Suprapubic skin (tissue), 4 donors: Measurements from ENCODE around the gene KIAA0319L.

ENCODE experiments used
- CTCF ChIP-seq, 2 donors: fragments of 200-600 bp in 1 of 2; fragments of 450-650 bp in 1 of 2; sonication (generic) in 1 of 2; IDR thresholded peaks; one replicate each; pipeline ENCODE4 v1.5.1; 2016 to 2019; ENCODE audit warnings: antibody characterized with exemption in 2 of 2, mild to moderate bottlenecking in 1 of 2, moderate library complexity in 1 of 2
- EP300 ChIP-seq: sonication (generic); formaldehyde crosslinking; IDR thresholded peaks from one replicate; pipeline ENCODE4 v1.6.1; 2017; ENCODE audit warnings: antibody characterized with exemption
- POLR2A ChIP-seq, 2 donors: fragments of 450-650 bp; IDR thresholded peaks; one replicate each; pipeline ENCODE4 v1.6.1; 2017; ENCODE audit warnings: antibody characterized with exemption in 2 of 2, mild to moderate bottlenecking in 2 of 2, moderate library complexity in 2 of 2
- POLR2AphosphoS5 ChIP-seq, 3 donors: sonication (generic); formaldehyde crosslinking; IDR thresholded peaks; one replicate each; pipeline ENCODE4 v1.6.1; 2017; ENCODE audit warnings: antibody characterized with exemption in 3 of 3

- TF ChIP-seq CTCF (IDR thresholded peaks at IDR 0.05) (no peak), POLR2AphosphoS5 (IDR thresholded peaks at IDR 0.05) (no peak), POLR2A (IDR thresholded peaks at IDR 0.05) (no peak), EP300 (no peak)
Measured at GRCh38 chr1:35519432-35519831, 37.8 kb downstream of the KIAA0319L start.
